Gastrocnemius medialis (tissue), 4 donors: ENCODE results near the gene DDX60. TPM values are rescaled to one million over a fixed set of nuclear protein-coding genes. Genes with fewer than 3 reads are reported as not detected.

Source experiments
- ATAC-seq, 2 donors: fragments of 150-250 bp; one replicate each; pipeline ENCODE4 v1.9.1; 2016
- DNase-seq, 2 donors: peaks; one replicate each; pipeline ENCODE4 v3.0.0-alpha.2; 2019
- H3K27ac ChIP-seq, 4 donors: fragments of 200-600 bp; sonication (generic); 1 replicate in 1 of 4; 2 replicates in 3 of 4; pipeline ENCODE4 v1.5.1; 2016 to 2018; ENCODE audit warnings: mild to moderate bottlenecking in 2 of 4, moderate library complexity in 1 of 4
- H3K27me3 ChIP-seq, 3 donors: fragments of 200-600 bp; sonication (generic) in 2 of 3; 1 replicate in 1 of 3; 2 replicates in 2 of 3; pipeline versions ENCODE4 v1.5.1 to v1.6.0; 2016 to 2019; ENCODE audit warnings: mild to moderate bottlenecking in 1 of 3, moderate library complexity in 1 of 3
- H3K36me3 ChIP-seq, 2 donors: fragments of 200-600 bp; sonication (generic) in 1 of 2; one replicate each; pipeline ENCODE4 v1.5.1; 2017 to 2018
- H3K4me1 ChIP-seq, 2 donors: fragments of 200-600 bp; sonication (generic) in 1 of 2; one replicate each; pipeline ENCODE4 v1.5.1; 2016 to 2017; ENCODE audit warnings: mild to moderate bottlenecking in 2 of 2
- H3K4me3 ChIP-seq, 4 donors: fragments of 200-600 bp; sonication (generic) in 3 of 4; 1 replicate in 1 of 4; 2 replicates in 3 of 4; pipeline ENCODE4 v1.5.1; 2016 to 2019; ENCODE audit warnings: mild to moderate bottlenecking in 2 of 4
- H3K9me3 ChIP-seq, 3 donors: fragments of 200-600 bp; sonication (generic) in 2 of 3; 1 replicate in 1 of 3; 2 replicates in 2 of 3; pipeline ENCODE4 v1.5.1; 2016 to 2019
- POLR2A ChIP-seq, 2 donors: fragments of 450-650 bp; IDR thresholded peaks; one replicate each; pipeline ENCODE4 v1.6.1; 2017; ENCODE audit warnings: antibody characterized with exemption in 2 of 2, mild to moderate bottlenecking in 2 of 2, moderate library complexity in 2 of 2
- in situ Hi-C, 4 donors: fragments of 200-750 bp; cut with MboI; loops; one replicate each; pipeline versions ENCODE4 v1.15.0 to v1.8.0; 2017; ENCODE audit warnings: low sequenced_read_pairs in 4 of 4
- intact Hi-C: fragments of 100-400 bp; cut with DNase I; formaldehyde crosslinking; loops from one replicate; pipeline ENCODE4 v1.15.1; 2023; ENCODE audit warnings: low total_unique reads
- total RNA-seq, 4 donors: library from RNA; depleted of rRNA; stranded (reverse); fragments of >200 nt; gene quantifications; one replicate each; pipeline versions ENCODE4 v1.1.0 to v1.2.3, GENCODE V29; 2016
- TF ChIP-seq, protein P1 (sequence below), 5 experiments: fragments of 450-650 bp in 3 of 5; fragments of 200-600 bp in 2 of 5; sonication (generic) in 2 of 5; IDR thresholded peaks in 4 of 5; conservative IDR thresholded peaks in 1 of 5; 1 replicate in 4 of 5; 2 replicates in 1 of 5; pipeline ENCODE4 v1.5.1; 2016 to 2019; ENCODE audit warnings: antibody characterized with exemption in 5 of 5, mild to moderate bottlenecking in 3 of 5, moderate library complexity in 3 of 5

The DDX60 gene
- total RNA-seq, 4 donors from 2014 or later: 1.6 to 12.1 (median 3.6) TPM

- intact Hi-C loops (no loop called here), in situ Hi-C loops (no loop called here)
- no peaks in the 10 kb centered on the region for H3K4me1 ChIP-seq
- no peak for DNase-seq
- no peak overlapping the region for H3K4me3 ChIP-seq
- no peak for TF ChIP-seq POLR2A (IDR thresholded peaks at IDR 0.05)
- TF ChIP-seq, protein P1, sequence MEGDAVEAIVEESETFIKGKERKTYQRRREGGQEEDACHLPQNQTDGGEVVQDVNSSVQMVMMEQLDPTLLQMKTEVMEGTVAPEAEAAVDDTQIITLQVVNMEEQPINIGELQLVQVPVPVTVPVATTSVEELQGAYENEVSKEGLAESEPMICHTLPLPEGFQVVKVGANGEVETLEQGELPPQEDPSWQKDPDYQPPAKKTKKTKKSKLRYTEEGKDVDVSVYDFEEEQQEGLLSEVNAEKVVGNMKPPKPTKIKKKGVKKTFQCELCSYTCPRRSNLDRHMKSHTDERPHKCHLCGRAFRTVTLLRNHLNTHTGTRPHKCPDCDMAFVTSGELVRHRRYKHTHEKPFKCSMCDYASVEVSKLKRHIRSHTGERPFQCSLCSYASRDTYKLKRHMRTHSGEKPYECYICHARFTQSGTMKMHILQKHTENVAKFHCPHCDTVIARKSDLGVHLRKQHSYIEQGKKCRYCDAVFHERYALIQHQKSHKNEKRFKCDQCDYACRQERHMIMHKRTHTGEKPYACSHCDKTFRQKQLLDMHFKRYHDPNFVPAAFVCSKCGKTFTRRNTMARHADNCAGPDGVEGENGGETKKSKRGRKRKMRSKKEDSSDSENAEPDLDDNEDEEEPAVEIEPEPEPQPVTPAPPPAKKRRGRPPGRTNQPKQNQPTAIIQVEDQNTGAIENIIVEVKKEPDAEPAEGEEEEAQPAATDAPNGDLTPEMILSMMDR (IDR thresholded peaks at IDR 0.05 in 4 of 5, conservative IDR thresholded peaks at IDR 0.05 in 1 of 5): no peak
- no peaks in the 10 kb centered on the region for H3K27me3 ChIP-seq
- no peak for ATAC-seq
- H3K9me3 ChIP-seq: no peaks in the 10 kb centered on the region
- H3K36me3 ChIP-seq: peaks cover 0 to 9% of the 10 kb centered on the region in 2 donors
- no peak overlapping the region for H3K27ac ChIP-seq
These were observed 105.9 kb downstream of the DDX60 start for GRCh38 chr4:168212656-168213055.

- intact Hi-C loops (no loop called here), in situ Hi-C loops (no loop called here)
- Histone ChIP-seq H3K4me3 (no peak overlapping the region), H3K4me1 (no peaks in the 10 kb centered on the region), H3K36me3 (no peaks in the 10 kb centered on the region), H3K27ac (no peak overlapping the region), H3K9me3 (no peaks in the 10 kb centered on the region), H3K27me3 (no peaks in the 10 kb centered on the region)
- no peak for ATAC-seq
- no peak for DNase-seq
- TF ChIP-seq POLR2A (IDR thresholded peaks at IDR 0.05): no peak
- TF ChIP-seq, protein P1 (IDR thresholded peaks at IDR 0.05 in 4 of 5, conservative IDR thresholded peaks at IDR 0.05 in 1 of 5): no peak
These were observed 109.5 kb downstream of the DDX60 start for GRCh38 chr4:168208957-168209614.

DNA sequence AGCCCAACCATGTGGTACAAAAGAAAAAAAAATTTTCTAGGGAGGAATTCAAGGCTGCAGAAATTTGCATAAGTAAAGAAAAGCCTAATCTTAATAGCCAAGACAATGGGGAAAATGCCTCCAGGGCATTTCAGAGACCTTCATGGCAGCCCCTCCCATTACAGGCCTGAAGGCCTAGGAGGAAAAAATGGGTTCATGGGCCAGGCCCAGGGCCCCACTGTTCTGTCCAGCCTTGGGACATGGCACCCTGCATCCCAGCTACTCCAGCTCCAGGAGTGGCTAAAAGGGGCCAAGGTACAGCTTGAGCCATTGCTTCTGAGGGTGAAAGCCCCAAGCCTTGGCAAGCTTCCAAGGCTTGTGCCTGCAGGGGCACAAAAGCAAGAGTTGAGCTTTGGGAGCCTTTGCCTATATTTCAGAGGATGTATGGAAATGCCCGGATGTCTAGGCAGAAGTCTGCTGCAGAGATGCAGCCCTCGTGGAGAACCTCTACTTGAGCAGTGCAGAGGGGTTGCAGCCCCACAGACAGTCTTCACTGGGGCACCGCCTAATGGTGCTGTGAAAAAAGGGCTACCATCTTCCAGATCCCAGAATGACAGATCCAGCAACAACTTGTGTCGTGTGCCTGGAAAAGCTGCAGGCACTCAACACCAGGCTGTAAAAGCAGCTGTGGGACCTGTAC is 115.2 kb downstream of the DDX60 start:
- Histone ChIP-seq H3K27me3 (no peaks in the 10 kb centered on the region), H3K36me3 (no peaks in the 10 kb centered on the region), H3K27ac (no peak overlapping the region), H3K4me1 (no peaks in the 10 kb centered on the region), H3K9me3 (peaks cover 0 to 7% (median 6%) of the 10 kb centered on the region in 3 donors), H3K4me3 (no peak overlapping the region)
- TF ChIP-seq, protein P1 (IDR thresholded peaks at IDR 0.05 in 4 of 5, conservative IDR thresholded peaks at IDR 0.05 in 1 of 5): no peak
- no peak for TF ChIP-seq POLR2A (IDR thresholded peaks at IDR 0.05)
- no peak for ATAC-seq
- intact Hi-C loops (no loop called here), in situ Hi-C loops (no loop called here)
- no peak for DNase-seq

GRCh38 chr4:168200685-168201084 is 117.9 kb downstream of the DDX60 start:
- Histone ChIP-seq H3K4me1 (no peaks in the 10 kb centered on the region), H3K9me3 (peaks cover 0 to 7% (median 6%) of the 10 kb centered on the region in 3 donors), H3K27ac (no peak overlapping the region), H3K36me3 (no peaks in the 10 kb centered on the region), H3K27me3 (no peaks in the 10 kb centered on the region), H3K4me3 (no peak overlapping the region)
- no peak for ATAC-seq
- TF ChIP-seq, protein P1 (IDR thresholded peaks at IDR 0.05 in 4 of 5, conservative IDR thresholded peaks at IDR 0.05 in 1 of 5): no peak
- TF ChIP-seq POLR2A (IDR thresholded peaks at IDR 0.05): no peak
- in situ Hi-C loops (no loop called here), intact Hi-C loops (no loop called here)
- no peak for DNase-seq
